Thoracic aorta (tissue), 2 donors: ENCODE measurements around the gene DOHH. TPM values are rescaled to one million over a fixed set of nuclear protein-coding genes. Genes with fewer than 3 reads are reported as not detected.

Experiments
- ATAC-seq: fragments of 150-250 bp; one replicate; pipeline ENCODE4 v1.8.0; 2017; ENCODE audit warnings: low read depth; ENCODE audit not compliant: insufficient number of reproducible peaks, low FRiP score
- DNase-seq: peaks from one replicate; pipeline ENCODE4 v3.0.0-alpha.2; 2020; ENCODE audit warnings: low spot score
- H3K27ac ChIP-seq, 2 donors: fragments of 200-600 bp; sonication (generic); 1 replicate in 1 of 2; 2 replicates in 1 of 2; pipeline ENCODE4 v1.5.1; 2016; ENCODE audit warnings: mild to moderate bottlenecking in 2 of 2, moderate library complexity in 2 of 2
- H3K27me3 ChIP-seq: fragments of 200-600 bp; sonication (generic); replicated peaks from 2 replicates; pipeline ENCODE4 v1.6.0; 2016; ENCODE audit warnings: mild to moderate bottlenecking; ENCODE audit not compliant: insufficient read depth
- H3K36me3 ChIP-seq: fragments of 200-600 bp; sonication (generic); one replicate; pipeline ENCODE4 v1.5.1; 2016
- H3K4me1 ChIP-seq, 2 donors: fragments of 200-600 bp; sonication (generic); 1 replicate in 1 of 2; 2 replicates in 1 of 2; pipeline versions ENCODE4 v1.5.1 to v1.6.0; 2016; ENCODE audit warnings: low read depth in 2 of 2, mild to moderate bottlenecking in 1 of 2; ENCODE audit not compliant: control insufficient read depth in 1 of 2
- H3K4me3 ChIP-seq: fragments of 200-600 bp; sonication (generic); 2 replicates; pipeline ENCODE4 v1.5.1; 2016; ENCODE audit warnings: mild to moderate bottlenecking
- H3K9me3 ChIP-seq: fragments of 200-600 bp; sonication (generic); 2 replicates; pipeline ENCODE4 v1.5.1; 2016
- CTCF ChIP-seq: fragments of 200-600 bp; sonication (generic); IDR thresholded peaks from one replicate; pipeline ENCODE4 v1.5.1; 2019; ENCODE audit warnings: antibody characterized with exemption
- total RNA-seq, 2 donors: library from RNA; depleted of rRNA; stranded (reverse); fragments of >200 nt; gene quantifications; one replicate each; pipeline versions ENCODE4 v1.1.0 to v1.2.3, GENCODE V29; 2016

DOHH gene
- total RNA-seq, 2 donors from 2014 or later, result 22.0 to 24.2 TPM

- no peak for TF ChIP-seq CTCF
- no peaks in the 10 kb centered on the region for H3K9me3 ChIP-seq
- ATAC-seq (no peak), DNase-seq (no peak)
- H3K4me1 ChIP-seq, result peaks cover 5 to 17% of the 10 kb centered on the region in 2 donors
- H3K27me3 ChIP-seq, result no peaks in the 10 kb centered on the region
- no peak overlapping the region for H3K27ac ChIP-seq
- H3K4me3 ChIP-seq, result no peak overlapping the region
- H3K36me3 ChIP-seq, result no peaks in the 10 kb centered on the region
Observed at GRCh38 chr19:3474614-3475013, 25.9 kb downstream of the DOHH start.

- Histone ChIP-seq H3K4me1 (peaks cover 5 to 17% of the 10 kb centered on the region in 2 donors), H3K36me3 (no peaks in the 10 kb centered on the region), H3K4me3 (no peak overlapping the region), H3K27me3 (no peaks in the 10 kb centered on the region), H3K27ac (no peak overlapping the region), H3K9me3 (no peaks in the 10 kb centered on the region)
- TF ChIP-seq CTCF, result no peak
- DNase-seq (no peak), ATAC-seq (no peak)
Observed at GRCh38 chr19:3474010-3474409, 26.5 kb downstream of the DOHH start.

- ATAC-seq, result peak; percentile 25
- Histone ChIP-seq H3K27me3 (no peaks in the 10 kb centered on the region), H3K9me3 (no peaks in the 10 kb centered on the region), H3K4me1 (peaks cover 7 to 34% of the 10 kb centered on the region in 2 donors), H3K36me3 (no peaks in the 10 kb centered on the region), H3K27ac (no peak overlapping the region), H3K4me3 (peak overlapping the region; percentile 32)
- TF ChIP-seq CTCF, result peak; percentile 95
- DNase-seq, result no peak
Observed at GRCh38 chr19:3471954-3472655, 28.4 kb downstream of the DOHH start.

- ATAC-seq, result no peak
Observed at GRCh38 chr19:3470500-3471128, 29.9 kb downstream of the DOHH start.

More at GRCh38 chr19:3470500-3471128, 29.9 kb downstream of the DOHH start:
- no peaks in the 10 kb centered on the region for H3K27me3 ChIP-seq
- TF ChIP-seq CTCF, result no peak
- H3K27ac ChIP-seq, result no peak overlapping the region
- no peak overlapping the region for H3K4me3 ChIP-seq
- no peaks in the 10 kb centered on the region for H3K9me3 ChIP-seq
- no peak for DNase-seq
- H3K36me3 ChIP-seq, result no peaks in the 10 kb centered on the region
- peaks cover 15 to 49% of the 10 kb centered on the region in 2 donors for H3K4me1 ChIP-seq
